Brain microvascular endothelial cell (primary cell): ENCODE data around the gene CHAF1A.
A peak's percentile ranks its signal among the peaks of the same experiment; 100 is the strongest.

Source experiments
- DNase-seq: peaks from one replicate; pipeline ENCODE4 v3.0.0-alpha.2; 2020
- H3K27ac ChIP-seq: fragments of 250-450 bp; sonication (Bioruptor Pico); 2 replicates; pipeline ENCODE4 v1.5.1; 2020; ENCODE audit warnings: mild to moderate bottlenecking, moderate library complexity
- H3K27me3 ChIP-seq: fragments of 250-450 bp; sonication (Bioruptor Pico); replicated peaks from 2 replicates; pipeline ENCODE4 v1.5.1; 2020; ENCODE audit warnings: mild to moderate bottlenecking
- H3K36me3 ChIP-seq: fragments of 250-450 bp; sonication (Bioruptor Pico); replicated peaks from 2 replicates; pipeline ENCODE4 v1.5.1; 2020; ENCODE audit warnings: mild to moderate bottlenecking
- H3K4me3 ChIP-seq: 2 replicates; pipeline ENCODE4 v1.5.1; 2011; ENCODE audit warnings: low read depth, mild to moderate bottlenecking, control low read depth, low read length, moderate library complexity
- CTCF ChIP-seq: IDR thresholded peaks from 2 replicates; pipeline ENCODE4 v1.5.1; 2011; ENCODE audit warnings: low read depth, mild to moderate bottlenecking, moderate library complexity, low read length, control low read depth, inconsistent platforms; ENCODE audit errors: missing control alignments
- in situ Hi-C: cut with HindIII; loops from 2 replicates; pipeline ENCODE4 v1.10.0; 2017; ENCODE audit warnings: low sequenced_read_pairs, low pct_ligation_motif_present

Gene CHAF1A

GRCh38 chr19:4402171-4403004 is at the start of gene CHAF1A:
CHAF1A (plus strand) TSS chr19:4402640; CDS start chr19:4402763, 123 bp downstream.
- H3K27me3 ChIP-seq, result no peaks in the 10 kb centered on the region
- in situ Hi-C loops, result no loop called here
- H3K27ac ChIP-seq, result peak within 1 kb of the TSS; percentile 69
- DNase-seq, result peak; percentile 100
- TF ChIP-seq CTCF, result no peak
- H3K36me3 ChIP-seq, result no peaks in the 10 kb centered on the region
- peak within 1 kb of the TSS; percentile 85 for H3K4me3 ChIP-seq

GRCh38 chr19:4352701-4353121 is 49.7 kb upstream of the CHAF1A start:
- no peaks in the 10 kb centered on the region for H3K27me3 ChIP-seq
- peak; percentile 94 for TF ChIP-seq CTCF
- DNase-seq, result no peak
- H3K27ac ChIP-seq, result no peak overlapping the region
- no peaks in the 10 kb centered on the region for H3K36me3 ChIP-seq
- H3K4me3 ChIP-seq, result no peak overlapping the region
- in situ Hi-C loops, result no loop called here

- peaks cover under 1% of the 10 kb centered on the region for H3K36me3 ChIP-seq
- H3K27me3 ChIP-seq, result no peaks in the 10 kb centered on the region
- H3K4me3 ChIP-seq, result no peak overlapping the region
- TF ChIP-seq CTCF, result no peak
- H3K27ac ChIP-seq, result no peak overlapping the region
- no peak for DNase-seq
- in situ Hi-C loops, result no loop called here
These were observed 48.2 kb upstream of the CHAF1A start for GRCh38 chr19:4354282-4354681.

GRCh38 chr19:4354897-4355296 is 47.5 kb upstream of the CHAF1A start:
- no peak for TF ChIP-seq CTCF
- peaks cover 7% of the 10 kb centered on the region for H3K36me3 ChIP-seq

GRCh38 chr19:4357095-4357797 is 45.2 kb upstream of the CHAF1A start:
- Histone ChIP-seq H3K27ac (no peak overlapping the region), H3K4me3 (no peak overlapping the region), H3K36me3 (peaks cover 26% of the 10 kb centered on the region), H3K27me3 (no peaks in the 10 kb centered on the region)
- TF ChIP-seq CTCF, result no peak
- DNase-seq, result no peak
- in situ Hi-C loops, result no loop called here

More at GRCh38 chr19:4354897-4355296, 47.5 kb upstream of the CHAF1A start:
- Histone ChIP-seq H3K4me3 (no peak overlapping the region), H3K27me3 (no peaks in the 10 kb centered on the region), H3K27ac (no peak overlapping the region)
- in situ Hi-C loops, result no loop called here
- no peak for DNase-seq
